ENCODE data around the gene BCAS4.

- TF ChIP-seq CTCF (conservative IDR thresholded peaks at IDR 0.05 in 1 of 2, IDR thresholded peaks at IDR 0.05 in 1 of 2; ENCODE audit: low read depth in 1 of 2, low read length in 2 of 2) (no peak), EZH2 (IDR thresholded peaks at IDR 0.05; ENCODE audit: low read length, missing control alignments) (no peak)
Observed at GRCh38 chr20:50855498-50856474, 60.9 kb downstream of the BCAS4 start.

All from fibroblast of lung (primary cell).